SK-N-SH (cell line): ENCODE results near the gene KIF16B. TPM values are rescaled to one million over a fixed set of nuclear protein-coding genes. Genes with fewer than 3 reads are reported as not detected.

Experiments used
- CTCF ChIA-PET: fragments of 300-600, 350-600 bp; formaldehyde crosslinking; extraction: SDS; loops from one replicate; lab custom pipeline; 2021; lab: Yijun Ruan, JAX
- POLR2A ChIA-PET: fragments of 350-600 bp; sonication (Branson Sonifier 250); formaldehyde crosslinking; extraction: SDS; loops from one replicate; lab custom pipeline; 2020; ENCODE audit warnings: antibody characterized with exemption, inconsistent platforms; lab: Yijun Ruan, JAX
- DNase-seq: peaks from one replicate; pipeline ENCODE4 v3.0.0; 2012
- H2AFZ ChIP-seq: fragments of 200-600 bp; sonication (generic); 2 replicates; pipeline ENCODE4 v1.8.1; 2016; ENCODE audit warnings: antibody characterized with exemption, mild to moderate bottlenecking, low read depth
- H3F3A ChIP-seq: fragments of 200-600 bp; sonication (generic); replicated peaks from 2 replicates; pipeline ENCODE3; 2016; ENCODE audit warnings: antibody characterized with exemption, mild to moderate bottlenecking; ENCODE audit not compliant: insufficient read depth
- H3K27ac ChIP-seq, 2 experiments: fragments of 200-500 bp in 1 of 2; fragments of 200-600 bp in 1 of 2; sonication (Bioruptor generic) in 1 of 2; sonication (generic), shearing (Covaris generic) in 1 of 2; 2 replicates each; pipeline versions ENCODE4 v1.5.1 to v1.6.1; 2014 to 2016; ENCODE audit warnings: low read depth in 2 of 2, inconsistent platforms in 1 of 2, low read length in 1 of 2, mild to moderate bottlenecking in 1 of 2, mixed read lengths in 1 of 2
- H3K27me3 ChIP-seq: fragments of 200-600 bp; sonication (generic), shearing (Covaris generic); 2 replicates; pipeline ENCODE4 v1.6.1; 2016; ENCODE audit warnings: mixed run types; ENCODE audit not compliant: insufficient read depth
- H3K36me3 ChIP-seq, 2 experiments: fragments of 200-500 bp in 1 of 2; fragments of 200-600 bp in 1 of 2; sonication (Bioruptor generic) in 1 of 2; sonication (generic) in 1 of 2; replicated peaks in 1 of 2; 2 replicates each; pipeline versions ENCODE3 to v1.5.1; 2014 to 2016; ENCODE audit warnings: low read length in 1 of 2, mild to moderate bottlenecking in 1 of 2; ENCODE audit not compliant: insufficient read depth in 2 of 2, control insufficient read depth in 1 of 2
- H3K4me1 ChIP-seq, 2 experiments: fragments of 200-500 bp in 1 of 2; fragments of 200-600 bp in 1 of 2; sonication (Bioruptor generic) in 1 of 2; sonication (generic), shearing (Covaris generic) in 1 of 2; 2 replicates each; pipeline versions ENCODE4 v1.5.1 to v1.6.1; 2014 to 2016; ENCODE audit warnings: low read depth in 1 of 2, low read length in 1 of 2, mixed run types in 1 of 2; ENCODE audit not compliant: insufficient read depth in 2 of 2, control insufficient read depth in 1 of 2
- H3K4me2 ChIP-seq: fragments of 200-600 bp; sonication (generic), shearing (Covaris generic); 2 replicates; pipeline ENCODE4 v1.6.1; 2017; ENCODE audit warnings: mixed run types
- H3K4me3 ChIP-seq, 2 experiments: fragments of 200-500 bp in 1 of 2; fragments of 200-600 bp in 1 of 2; sonication (Bioruptor generic) in 1 of 2; sonication (generic), shearing (Covaris generic) in 1 of 2; 2 replicates each; pipeline versions ENCODE4 v1.5.1 to v1.8.1; 2014 to 2016; ENCODE audit warnings: low read depth in 2 of 2, inconsistent platforms in 1 of 2, low read length in 1 of 2, mild to moderate bottlenecking in 1 of 2, mixed read lengths in 1 of 2, moderate library complexity in 1 of 2
- H3K79me2 ChIP-seq: fragments of 200-600 bp; sonication (generic); 2 replicates; pipeline ENCODE4 v1.8.1; 2017; ENCODE audit warnings: mild to moderate bottlenecking; ENCODE audit not compliant: insufficient read depth
- H3K9ac ChIP-seq: fragments of 200-600 bp; sonication (generic); 2 replicates; pipeline ENCODE4 v1.6.1; 2017; ENCODE audit warnings: mixed run types
- H3K9me2 ChIP-seq: fragments of 200-600 bp; sonication (generic); 2 replicates; pipeline ENCODE4 v1.6.1; 2017; ENCODE audit warnings: mixed run types
- H3K9me3 ChIP-seq: fragments of 200-600 bp; sonication (generic); 2 replicates; pipeline ENCODE4 v1.6.1; 2017; ENCODE audit warnings: mixed run types, mild to moderate bottlenecking, moderate library complexity
- H4K20me1 ChIP-seq: fragments of 200-600 bp; sonication (generic); 2 replicates; pipeline ENCODE4 v1.6.1; 2017; ENCODE audit warnings: mild to moderate bottlenecking, mixed run types; ENCODE audit not compliant: insufficient read depth
- CHD2 ChIP-seq: fragments of 150-350 bp; IDR thresholded peaks from 2 replicates; pipeline ENCODE4 v1.6.1; 2018; ENCODE audit warnings: low read length; ENCODE audit not compliant: partially characterized antibody
- ELF1 ChIP-seq: IDR thresholded peaks from 2 replicates; pipeline ENCODE4 v1.4.0; 2012
- FOXJ3 ChIP-seq: sonication (generic); formaldehyde crosslinking; IDR thresholded peaks from 2 replicates; pipeline ENCODE4 v1.5.1; 2020; ENCODE audit warnings: mild to moderate bottlenecking, missing genetic modification reagents
- FOXM1 ChIP-seq: IDR thresholded peaks from 2 replicates; pipeline ENCODE4 v1.4.0; 2012; ENCODE audit warnings: low read depth, mild to moderate bottlenecking
- GABPA ChIP-seq: IDR thresholded peaks from 2 replicates; pipeline ENCODE4 v1.4.0; 2012; ENCODE audit warnings: low read depth, mild to moderate bottlenecking
- GATA2 ChIP-seq: sonication (generic); formaldehyde crosslinking; IDR thresholded peaks from 2 replicates; pipeline ENCODE4 v1.5.0; 2020; ENCODE audit warnings: mild to moderate bottlenecking, missing genetic modification reagents
- IRF3 ChIP-seq: fragments of 150-350 bp; IDR thresholded peaks from 2 replicates; pipeline ENCODE4 v1.6.1; 2016; ENCODE audit warnings: mild to moderate bottlenecking, low read depth, low read length
- JUND ChIP-seq: IDR thresholded peaks from 2 replicates; pipeline ENCODE4 v1.4.0; 2012
- MAX ChIP-seq: IDR thresholded peaks from 2 replicates; pipeline ENCODE4 v1.4.0; 2012; ENCODE audit warnings: low read depth
- MEF2A ChIP-seq: IDR thresholded peaks from 2 replicates; pipeline ENCODE4 v1.4.0; 2012; ENCODE audit warnings: low read depth, borderline replicate concordance
- MXI1 ChIP-seq: IDR thresholded peaks from 2 replicates; pipeline ENCODE4 v1.6.1; 2012; ENCODE audit warnings: mild to moderate bottlenecking, low read depth, low read length, improper control_type of control experiment
- NFIC ChIP-seq: IDR thresholded peaks from 2 replicates; pipeline ENCODE4 v1.4.0; 2012; ENCODE audit warnings: borderline replicate concordance
- POLR2AphosphoS5 ChIP-seq: IDR thresholded peaks from 2 replicates; pipeline ENCODE4 v1.6.1; 2012; ENCODE audit warnings: low read depth, low read length
- RAD21 ChIP-seq: IDR thresholded peaks from 2 replicates; pipeline ENCODE4 v1.6.1; 2012; ENCODE audit warnings: mild to moderate bottlenecking, low read length
- REST ChIP-seq: IDR thresholded peaks from 2 replicates; pipeline ENCODE4 v1.6.1; 2012; ENCODE audit warnings: mild to moderate bottlenecking, low read depth, low read length, moderate library complexity
- SMC3 ChIP-seq: IDR thresholded peaks from 2 replicates; pipeline ENCODE4 v1.6.1; 2012; ENCODE audit warnings: low read depth, low read length, improper control_type of control experiment
- TAF1 ChIP-seq: IDR thresholded peaks from 2 replicates; pipeline ENCODE4 v1.6.1; 2012; ENCODE audit warnings: low read depth, mild to moderate bottlenecking, low read length, moderate library complexity, borderline replicate concordance
- TCF12 ChIP-seq: IDR thresholded peaks from 2 replicates; pipeline ENCODE4 v1.4.0; 2012
- TEAD4 ChIP-seq: IDR thresholded peaks from 2 replicates; pipeline ENCODE4 v1.4.0; 2012; ENCODE audit warnings: mild to moderate bottlenecking, borderline replicate concordance; ENCODE audit not compliant: insufficient read depth
- USF1 ChIP-seq: IDR thresholded peaks from 2 replicates; pipeline ENCODE4 v1.4.0; 2012; ENCODE audit warnings: low read depth, borderline replicate concordance
- polyA plus RNA-seq, 3 experiments: library from polyadenylated mRNA; depleted of rRNA; stranded (reverse); fragments of >200 nt; gene quantifications; 2 replicates each; pipeline ENCODE4 v1.2.3, GENCODE V29; 2012

Gene KIF16B
- polyA plus RNA-seq, 1 of the 3 experiments (the other 2 are of a cell fraction) = 3.3 TPM

- TF ChIP-seq POLR2AphosphoS5 (no peak), MXI1 (no peak), SMC3 (no peak), GABPA (no peak)
- TF ChIP-seq, all 33 proteins: peak for 0
These were observed 259.3 kb downstream of the KIF16B start (continued) for GRCh38 chr20:16313917-16314316.

- no peak for DNase-seq
- CTCF ChIA-PET = no interaction called here
- H3K79me2 ChIP-seq = no peaks in the 10 kb centered on the region
- TF ChIP-seq FOXM1 = no peak
- TF ChIP-seq FOXJ3 (CRISPR knock-in tag) = no peak
- TF ChIP-seq MXI1 = no peak
- TF ChIP-seq CHD2 = no peak
- TF ChIP-seq GABPA = no peak
- no peak for TF ChIP-seq REST
- no peak for TF ChIP-seq TEAD4
- no peak for TF ChIP-seq MEF2A
- no peak for TF ChIP-seq USF1
- no peak for TF ChIP-seq JUND
- no peak for TF ChIP-seq MAX
- TF ChIP-seq NFIC = no peak
- TF ChIP-seq TCF12 = no peak
- TF ChIP-seq GATA2 = no peak
- no peak for TF ChIP-seq RAD21
- no peak for TF ChIP-seq ELF1
- TF ChIP-seq IRF3 = no peak
- TF ChIP-seq TAF1 = no peak
- TF ChIP-seq, all 33 proteins: peak for 0
- no peaks in the 10 kb centered on the region for H3K9me3 ChIP-seq
- H3K36me3 ChIP-seq = no peaks in the 10 kb centered on the region
- no peaks in the 10 kb centered on the region for H3K9me2 ChIP-seq
- POLR2A ChIA-PET = no interaction called here
- H3K27me3 ChIP-seq = no peaks in the 10 kb centered on the region
- no peak overlapping the region for H3K4me2 ChIP-seq
- H3F3A ChIP-seq = no peaks in the 10 kb centered on the region
- no peak overlapping the region for H3K9ac ChIP-seq
- no peaks in the 10 kb centered on the region for H4K20me1 ChIP-seq
- no peak overlapping the region for H2AFZ ChIP-seq
- H3K4me1 ChIP-seq = no peaks in the 10 kb centered on the region
- H3K4me3 ChIP-seq = no peak overlapping the region
- H3K27ac ChIP-seq = no peak overlapping the region
These were observed 260.2 kb downstream of the KIF16B start for GRCh38 chr20:16312998-16313397.
